ENCODE data around the gene MATCAP1. TPM values are rescaled to one million over a fixed set of nuclear protein-coding genes. Genes with fewer than 3 reads are reported as not detected.

The MATCAP1 gene
- total and polyA plus RNA-seq, 2 of the 8 experiments (the other 6 are each of a cell fraction or from before 2014, with no cell fraction given): 22.9 to 27.5 TPM

- TF ChIP-seq YY1 (IDR thresholded peaks at IDR 0.05; ENCODE audit: low read depth, low read length) (no peak), RBBP5 (IDR thresholded peaks at IDR 0.05; ENCODE audit: borderline replicate concordance, low read depth, low read length) (no peak), TCF12 (IDR thresholded peaks at IDR 0.05; ENCODE audit: low read depth, low read length) (no peak), HDAC6 (IDR thresholded peaks at IDR 0.05; ENCODE audit: low read depth, low read length) (no peak), CBX5 (IDR thresholded peaks at IDR 0.05; ENCODE audit: low read depth, low read length) (no peak), EZH2 (IDR thresholded peaks at IDR 0.05; ENCODE audit: low read depth, low read length, severe bottlenecking) (no peak)
Observed at GRCh38 chr16:67142342-67142741, 41.4 kb downstream of the MATCAP1 start (continued).
